Measurements from ENCODE around the gene KRT75. TPM values are rescaled to one million over a fixed set of nuclear protein-coding genes. Genes with fewer than 3 reads are reported as not detected.

The KRT75 gene
- total RNA-seq, 1 donor from 2014 or later, result not detected

- TF ChIP-seq CTCF (IDR thresholded peaks at IDR 0.05), result no peak
- no peaks in the 10 kb centered on the region for H3K36me3 Mint-ChIP-seq (ENCODE audit: unreplicated experiment)
- H3K4me1 Mint-ChIP-seq (ENCODE audit: unreplicated experiment), result no peaks in the 10 kb centered on the region
- H3K27me3 Mint-ChIP-seq (ENCODE audit: unreplicated experiment), result peaks cover 70% of the 10 kb centered on the region
- no peak for DNase-seq (ENCODE audit: extremely low spot score, unreplicated experiment)
- no peak overlapping the region for H3K4me3 Mint-ChIP-seq (ENCODE audit: unreplicated experiment)
- no peaks in the 10 kb centered on the region for H3K9me3 Mint-ChIP-seq (ENCODE audit: unreplicated experiment)
- no peak overlapping the region for H3K27ac Mint-ChIP-seq (ENCODE audit: unreplicated experiment)
Measured at GRCh38 chr12:52469853-52470252, 35.7 kb upstream of the KRT75 start.

GRCh38 chr12:52464897-52465296 lies 30.7 kb upstream of the KRT75 start:
- H3K4me1 Mint-ChIP-seq (ENCODE audit: unreplicated experiment), result no peaks in the 10 kb centered on the region
- no peaks in the 10 kb centered on the region for H3K36me3 Mint-ChIP-seq (ENCODE audit: unreplicated experiment)
- H3K27ac Mint-ChIP-seq (ENCODE audit: unreplicated experiment), result no peak overlapping the region
- TF ChIP-seq CTCF (IDR thresholded peaks at IDR 0.05), result no peak
- H3K27me3 Mint-ChIP-seq (ENCODE audit: unreplicated experiment), result peaks cover 77% of the 10 kb centered on the region
- no peaks in the 10 kb centered on the region for H3K9me3 Mint-ChIP-seq (ENCODE audit: unreplicated experiment)
- no peak overlapping the region for H3K4me3 Mint-ChIP-seq (ENCODE audit: unreplicated experiment)
- no peak for DNase-seq (ENCODE audit: extremely low spot score, unreplicated experiment)

- Mint-ChIP-seq H3K36me3 (ENCODE audit: unreplicated experiment) (no peaks in the 10 kb centered on the region), H3K27me3 (ENCODE audit: unreplicated experiment) (peaks cover 80% of the 10 kb centered on the region), H3K4me3 (ENCODE audit: unreplicated experiment) (no peak overlapping the region), H3K4me1 (ENCODE audit: unreplicated experiment) (no peaks in the 10 kb centered on the region), H3K27ac (ENCODE audit: unreplicated experiment) (no peak overlapping the region), H3K9me3 (ENCODE audit: unreplicated experiment) (no peaks in the 10 kb centered on the region)
- no peak for DNase-seq (ENCODE audit: extremely low spot score, unreplicated experiment)
- no peak for TF ChIP-seq CTCF (IDR thresholded peaks at IDR 0.05)
Measured at GRCh38 chr12:52461693-52462092, 27.5 kb upstream of the KRT75 start.

- no peak for TF ChIP-seq CTCF (IDR thresholded peaks at IDR 0.05)
- no peak overlapping the region for H3K4me3 Mint-ChIP-seq (ENCODE audit: unreplicated experiment)
- H3K9me3 Mint-ChIP-seq (ENCODE audit: unreplicated experiment), result no peaks in the 10 kb centered on the region
- H3K27ac Mint-ChIP-seq (ENCODE audit: unreplicated experiment), result no peak overlapping the region
- peaks cover 82% of the 10 kb centered on the region for H3K27me3 Mint-ChIP-seq (ENCODE audit: unreplicated experiment)
- no peak for DNase-seq (ENCODE audit: extremely low spot score, unreplicated experiment)
- no peaks in the 10 kb centered on the region for H3K36me3 Mint-ChIP-seq (ENCODE audit: unreplicated experiment)
- H3K4me1 Mint-ChIP-seq (ENCODE audit: unreplicated experiment), result no peaks in the 10 kb centered on the region
Measured at GRCh38 chr12:52458861-52459260, 24.7 kb upstream of the KRT75 start.

- no peak for TF ChIP-seq CTCF (IDR thresholded peaks at IDR 0.05)
- no peak for DNase-seq (ENCODE audit: extremely low spot score, unreplicated experiment)
- H3K4me3 Mint-ChIP-seq (ENCODE audit: unreplicated experiment), result no peak overlapping the region
- no peak overlapping the region for H3K27ac Mint-ChIP-seq (ENCODE audit: unreplicated experiment)
- no peaks in the 10 kb centered on the region for H3K9me3 Mint-ChIP-seq (ENCODE audit: unreplicated experiment)
- no peaks in the 10 kb centered on the region for H3K4me1 Mint-ChIP-seq (ENCODE audit: unreplicated experiment)
- no peaks in the 10 kb centered on the region for H3K36me3 Mint-ChIP-seq (ENCODE audit: unreplicated experiment)
- peaks cover 75% of the 10 kb centered on the region for H3K27me3 Mint-ChIP-seq (ENCODE audit: unreplicated experiment)
Measured at GRCh38 chr12:52455821-52456220, 21.6 kb upstream of the KRT75 start.
